ENCODE data around the gene RGS11. TPM values are rescaled to one million over a fixed set of nuclear protein-coding genes. Genes with fewer than 3 reads are reported as not detected.
A peak's percentile ranks its signal among the peaks of the same experiment; 100 is the strongest.

The RGS11 gene
- total RNA-seq, 1 experiment from 2014 or later: 10.2 TPM

GRCh38 chr16:228151-228851 is 47.4 kb downstream of the RGS11 start:
- Histone ChIP-seq H3K4me3 (ENCODE audit: low read depth in 2 of 2, low read length in 2 of 2) (peak overlapping the region; percentile 90 to 99), H3K9me3 (ENCODE audit: control insufficient read depth, insufficient read depth, low read depth, low read length) (no peaks in the 10 kb centered on the region), H3K36me3 (ENCODE audit: control insufficient read depth, insufficient read depth, low read length) (peaks cover 21% of the 10 kb centered on the region), H3K27ac (ENCODE audit: low read length) (peak overlapping the region; percentile 88), H3K27me3 (ENCODE audit: control insufficient read depth, insufficient read depth, low read length) (no peaks in the 10 kb centered on the region), H3K4me1 (ENCODE audit: control insufficient read depth, insufficient read depth, low read length) (peaks cover 9% of the 10 kb centered on the region)
- BruUV-seq (replicated peaks): TSS peak; percentile 78
- POLR2A ChIA-PET: interaction anchor here (0.6 to 0.9 kb wide), 3 partner anchors 49 to 124 kb away, joined by 3 to 19 read pairs (median 4); partner anchors contain the start of gene AXIN1
- TF ChIP-seq POLR2AphosphoS5 (IDR thresholded peaks at IDR 0.05; ENCODE audit: low read depth, low read length) (no peak), CTCF (IDR thresholded peaks at IDR 0.05) (no peak), TCF7L2 (IDR thresholded peaks at IDR 0.05; ENCODE audit: low read depth, low read length) (no peak), SIN3A (IDR thresholded peaks at IDR 0.05; ENCODE audit: borderline replicate concordance, insufficient read depth, low read depth, low read length) (no peak), REST (IDR thresholded peaks at IDR 0.05; ENCODE audit: insufficient read depth in 1 of 2, low read depth in 2 of 2, low read length in 1 of 2) (no peak)
- in situ Hi-C loops (cut with HindIII; ENCODE audit: low pct_unique_long_range_greater_than_20kb, low sequenced_read_pairs) (no loop called here), intact Hi-C loops (cut with micrococcal nuclease; ENCODE audit: unreplicated experiment) (no loop called here)
- ATAC-seq (peak; percentile 52), DNase-seq (ENCODE audit: low read depth, low spot score) (no peak)
- CTCF ChIA-PET: no interaction called here

- Histone ChIP-seq H3K9me3 (ENCODE audit: control insufficient read depth, insufficient read depth, low read depth, low read length) (no peaks in the 10 kb centered on the region), H3K27me3 (ENCODE audit: control insufficient read depth, insufficient read depth, low read length) (no peaks in the 10 kb centered on the region), H3K4me3 (ENCODE audit: low read depth in 2 of 2, low read length in 2 of 2) (no peak overlapping the region), H3K27ac (ENCODE audit: low read length) (no peak overlapping the region), H3K36me3 (ENCODE audit: control insufficient read depth, insufficient read depth, low read length) (peaks cover 14% of the 10 kb centered on the region), H3K4me1 (ENCODE audit: control insufficient read depth, insufficient read depth, low read length) (no peaks in the 10 kb centered on the region)
- intact Hi-C loops (cut with micrococcal nuclease; ENCODE audit: unreplicated experiment) (no loop called here), in situ Hi-C loops (cut with HindIII; ENCODE audit: low pct_unique_long_range_greater_than_20kb, low sequenced_read_pairs) (no loop called here)
- TSS peak; percentile 49 for BruUV-seq (replicated peaks)
- DNase-seq (ENCODE audit: low read depth, low spot score) (no peak), ATAC-seq (no peak)
- POLR2A ChIA-PET: no interaction called here
- TF ChIP-seq CTCF (IDR thresholded peaks at IDR 0.05) (no peak), TCF7L2 (IDR thresholded peaks at IDR 0.05; ENCODE audit: low read depth, low read length) (no peak), REST (IDR thresholded peaks at IDR 0.05; ENCODE audit: insufficient read depth in 1 of 2, low read depth in 2 of 2, low read length in 1 of 2) (no peak), POLR2AphosphoS5 (IDR thresholded peaks at IDR 0.05; ENCODE audit: low read depth, low read length) (no peak), SIN3A (IDR thresholded peaks at IDR 0.05; ENCODE audit: borderline replicate concordance, insufficient read depth, low read depth, low read length) (no peak)
- CTCF ChIA-PET: interaction anchor here (0.8 kb wide), 1 partner anchor 133 kb away, joined by 3 read pairs; no protein-coding TSS in a partner anchor
Observed at GRCh38 chr16:220021-220420, 55.7 kb downstream of the RGS11 start.

Measured in Panc1 (cell line).